ENCODE data around the gene RAD21L1.

Gene RAD21L1

DNA sequence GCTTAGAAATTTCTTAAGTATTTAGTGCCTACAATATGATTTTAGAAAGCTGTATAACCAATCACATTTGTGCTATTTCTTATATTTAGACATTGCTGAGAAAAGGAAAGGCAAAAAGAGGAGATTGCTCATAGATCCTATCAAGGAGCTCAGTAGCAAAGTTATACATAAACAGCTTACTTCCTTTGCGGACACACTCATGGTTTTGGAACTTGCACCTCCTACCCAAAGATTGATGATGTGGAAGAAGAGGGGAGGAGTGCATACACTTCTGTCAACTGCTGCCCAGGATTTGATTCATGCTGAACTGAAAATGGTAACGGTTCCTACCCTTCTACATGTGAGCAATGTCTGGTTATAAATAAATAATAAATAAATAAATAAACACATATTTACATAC, 16.7 kb downstream of the RAD21L1 start:
- TF ChIP-seq, protein P1, sequence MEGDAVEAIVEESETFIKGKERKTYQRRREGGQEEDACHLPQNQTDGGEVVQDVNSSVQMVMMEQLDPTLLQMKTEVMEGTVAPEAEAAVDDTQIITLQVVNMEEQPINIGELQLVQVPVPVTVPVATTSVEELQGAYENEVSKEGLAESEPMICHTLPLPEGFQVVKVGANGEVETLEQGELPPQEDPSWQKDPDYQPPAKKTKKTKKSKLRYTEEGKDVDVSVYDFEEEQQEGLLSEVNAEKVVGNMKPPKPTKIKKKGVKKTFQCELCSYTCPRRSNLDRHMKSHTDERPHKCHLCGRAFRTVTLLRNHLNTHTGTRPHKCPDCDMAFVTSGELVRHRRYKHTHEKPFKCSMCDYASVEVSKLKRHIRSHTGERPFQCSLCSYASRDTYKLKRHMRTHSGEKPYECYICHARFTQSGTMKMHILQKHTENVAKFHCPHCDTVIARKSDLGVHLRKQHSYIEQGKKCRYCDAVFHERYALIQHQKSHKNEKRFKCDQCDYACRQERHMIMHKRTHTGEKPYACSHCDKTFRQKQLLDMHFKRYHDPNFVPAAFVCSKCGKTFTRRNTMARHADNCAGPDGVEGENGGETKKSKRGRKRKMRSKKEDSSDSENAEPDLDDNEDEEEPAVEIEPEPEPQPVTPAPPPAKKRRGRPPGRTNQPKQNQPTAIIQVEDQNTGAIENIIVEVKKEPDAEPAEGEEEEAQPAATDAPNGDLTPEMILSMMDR (IDR thresholded peaks at IDR 0.05), result no peak

DNA sequence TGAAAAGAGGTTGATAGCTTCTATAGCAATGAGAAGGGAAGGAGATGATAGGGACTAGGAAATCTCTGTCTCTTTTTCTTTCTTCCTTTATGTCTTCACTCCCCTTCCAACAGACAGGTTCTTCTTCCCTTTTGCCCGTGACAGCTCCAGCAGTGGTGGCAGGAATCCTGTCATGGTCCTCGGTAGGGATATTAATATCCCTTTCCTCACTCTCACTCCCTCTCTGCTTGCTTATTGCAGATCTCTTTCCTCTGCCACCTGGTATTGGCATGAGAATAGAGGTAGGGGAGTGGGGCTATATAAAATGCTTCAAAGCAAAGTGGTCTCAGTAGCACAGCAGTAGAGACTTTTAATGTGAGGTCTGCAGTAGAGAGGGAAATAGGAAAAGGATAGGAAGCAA, 19.7 kb downstream of the RAD21L1 start:
- TF ChIP-seq, protein P1 (IDR thresholded peaks at IDR 0.05), result no peak

DNA sequence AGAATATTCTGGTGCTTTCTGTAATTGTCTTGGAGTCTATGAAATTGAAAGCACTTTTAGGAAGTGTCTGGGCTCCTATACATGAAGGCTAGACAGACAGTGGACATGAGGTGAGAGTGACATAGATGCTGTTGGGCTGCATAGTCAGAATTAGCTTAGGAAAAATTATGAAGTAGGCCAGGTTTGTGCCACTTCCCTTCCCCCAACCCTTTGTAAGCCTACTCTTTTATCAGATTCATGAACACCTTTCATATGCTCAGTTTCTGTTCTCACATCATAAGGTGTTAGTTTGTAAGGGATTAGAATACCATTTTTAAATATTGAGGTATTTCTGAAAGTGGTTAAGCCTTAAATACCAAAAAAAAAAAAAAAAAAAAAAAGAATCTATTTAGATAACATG, 21.8 kb downstream of the RAD21L1 start:
- TF ChIP-seq, protein P1 (IDR thresholded peaks at IDR 0.05), result no peak

DNA sequence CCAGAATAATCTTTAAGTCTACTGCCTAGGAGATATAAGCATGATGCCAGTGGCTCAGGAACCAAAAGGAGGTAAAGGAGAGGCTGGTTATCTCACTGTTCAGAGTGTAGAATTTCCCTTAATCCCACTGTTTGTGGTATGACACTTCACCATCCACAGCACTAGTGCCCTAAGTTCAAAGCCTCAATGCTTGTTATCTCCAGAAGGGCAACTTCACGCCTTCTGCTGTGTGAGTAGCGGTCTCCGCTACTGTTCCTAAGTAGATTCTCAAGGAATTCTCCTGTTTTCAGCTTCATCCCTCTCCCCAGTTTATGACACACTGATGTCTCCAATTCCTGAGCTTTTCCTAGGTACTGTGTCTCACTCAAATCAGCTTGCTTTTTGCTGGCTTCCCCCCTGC, 26.6 kb downstream of the RAD21L1 start:
- TF ChIP-seq, protein P1 (IDR thresholded peaks at IDR 0.05), result no peak

DNA sequence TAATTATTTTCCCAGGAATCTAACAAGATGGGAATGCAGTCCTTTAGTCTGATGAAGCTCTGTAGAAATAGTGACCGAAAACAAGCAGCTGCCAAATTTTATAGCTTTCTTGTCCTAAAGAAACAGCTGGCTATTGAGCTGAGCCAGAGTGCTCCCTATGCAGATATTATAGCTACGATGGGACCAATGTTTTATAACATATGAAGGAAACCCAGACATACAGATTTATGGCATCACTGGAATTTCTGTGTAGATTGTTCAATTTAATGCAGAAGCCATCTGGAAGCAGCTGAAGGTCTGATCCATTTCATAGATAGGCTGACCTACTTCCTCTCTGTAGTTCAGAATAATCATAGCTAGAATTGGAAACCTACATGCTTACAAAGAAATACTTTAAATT, 28.4 kb downstream of the RAD21L1 start:
- TF ChIP-seq, protein P1 (IDR thresholded peaks at IDR 0.05), result no peak

DNA sequence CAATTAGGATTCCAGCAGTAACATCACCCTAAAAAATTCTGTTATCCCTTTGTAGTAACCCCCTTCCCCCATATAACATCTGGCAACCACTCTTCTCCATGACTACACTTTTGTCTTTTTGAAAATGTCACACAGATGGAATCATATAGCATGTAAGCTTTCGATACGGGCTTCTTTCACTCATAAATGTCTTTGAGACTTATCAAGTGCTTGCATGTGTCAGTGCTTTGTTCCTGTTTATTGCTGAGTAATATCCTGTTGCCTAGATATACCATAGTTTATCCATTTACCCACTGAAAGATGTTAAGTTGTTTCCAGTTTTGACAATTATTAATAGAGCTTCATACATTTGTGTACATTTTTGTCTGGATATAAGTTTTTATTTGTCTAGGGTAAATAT, 29.8 kb downstream of the RAD21L1 start:
- TF ChIP-seq, protein P1 (IDR thresholded peaks at IDR 0.05), result no peak

DNA sequence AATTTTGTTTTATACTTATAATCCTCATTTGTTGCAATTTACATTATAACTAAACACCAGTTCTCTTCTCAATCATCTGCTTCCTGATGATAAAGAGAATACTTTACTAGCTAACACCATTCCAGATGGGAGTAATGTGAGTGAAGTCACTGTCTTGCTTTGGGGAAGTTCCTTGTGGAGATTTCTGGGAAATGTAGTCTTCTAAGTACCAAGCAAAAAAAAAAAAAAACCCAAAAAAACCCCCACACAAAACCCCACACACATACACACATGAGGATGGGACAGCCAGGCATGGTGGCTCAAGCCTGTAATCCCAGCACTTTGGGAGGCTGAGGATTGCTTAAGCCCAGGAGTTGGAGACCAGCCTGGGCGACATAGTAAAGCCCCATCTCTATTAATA, 38.0 kb downstream of the RAD21L1 start:
- TF ChIP-seq, protein P1 (IDR thresholded peaks at IDR 0.05), result no peak

DNA sequence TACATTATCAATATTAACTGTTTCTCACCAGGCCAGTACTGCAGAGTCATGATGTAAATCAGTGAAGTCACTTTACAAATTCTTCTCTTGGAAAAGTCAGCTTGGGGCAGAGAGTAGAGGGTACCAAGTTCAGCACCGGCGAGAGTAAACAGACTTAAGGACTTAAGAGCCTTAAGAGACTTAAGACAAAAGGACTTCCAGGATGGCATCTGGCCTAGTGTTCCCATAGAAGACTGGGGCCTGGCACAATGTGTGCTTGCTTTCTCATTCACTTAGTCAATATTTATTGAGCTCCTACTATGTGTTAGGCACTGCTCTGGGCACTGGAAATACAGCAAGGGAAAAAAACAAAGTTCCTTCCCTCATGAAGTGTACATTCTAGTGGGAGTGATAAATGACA, 38.9 kb downstream of the RAD21L1 start:
- TF ChIP-seq, protein P1 (IDR thresholded peaks at IDR 0.05), result no peak

All from LNCAP (cell line).